Measurements from ENCODE around the gene XPNPEP2.

Gene XPNPEP2

GRCh38 chrX:129779747-129780146 lies 41.0 kb downstream of the XPNPEP2 start, which contains the start of gene SASH3:
TSS of gene SASH3 (plus strand) at chrX:129779949. CDS start at chrX:129780098, 149 bp downstream.
- no peak for DNase-seq (ENCODE audit: extremely low read depth, low read depth)
- no peak for TF ChIP-seq CTCF (IDR thresholded peaks at IDR 0.05; ENCODE audit: low read depth, low read length)

DNA sequence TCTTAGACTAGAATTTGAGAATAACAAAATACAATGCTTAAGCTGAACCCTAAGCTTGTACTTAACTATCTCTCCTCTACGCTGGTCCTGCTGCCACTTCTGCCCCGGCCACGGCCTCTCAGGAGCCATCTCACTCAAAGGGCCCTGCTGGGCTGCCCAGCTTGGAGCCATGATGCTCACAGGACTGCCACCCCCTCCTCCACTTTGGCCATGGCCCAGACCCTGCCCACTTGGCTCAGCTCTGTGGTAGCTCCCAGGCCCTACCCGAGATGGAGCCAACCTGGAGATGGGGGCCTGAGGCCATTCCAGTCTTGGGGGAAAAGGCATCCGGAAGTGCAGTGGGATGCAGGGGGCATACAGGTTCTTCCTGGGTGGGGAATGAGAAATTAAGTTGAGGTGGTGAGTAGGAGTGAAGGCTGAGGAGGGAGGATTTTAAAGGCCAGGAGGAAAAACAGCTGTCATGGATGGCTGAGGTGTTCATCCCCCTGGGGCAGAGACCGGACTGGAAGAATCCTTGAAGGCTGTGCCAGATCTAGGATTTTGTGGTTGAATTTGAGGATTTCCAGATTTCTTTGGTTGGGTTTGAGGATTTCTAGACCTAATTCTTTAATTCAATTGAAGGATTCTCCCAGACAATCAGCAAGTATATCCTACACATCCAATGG lies 41.8 kb downstream of the XPNPEP2 start:
- no peak for DNase-seq (ENCODE audit: extremely low read depth, low read depth)

GRCh38 chrX:129781134-129781672 lies 42.4 kb downstream of the XPNPEP2 start:
- DNase-seq (ENCODE audit: extremely low read depth, low read depth): no peak
- no peak for TF ChIP-seq CTCF (IDR thresholded peaks at IDR 0.05; ENCODE audit: low read depth, low read length)

More for the DNA sequence above, 41.8 kb downstream of the XPNPEP2 start:
- TF ChIP-seq CTCF (IDR thresholded peaks at IDR 0.05; ENCODE audit: low read depth, low read length): no peak

DNA sequence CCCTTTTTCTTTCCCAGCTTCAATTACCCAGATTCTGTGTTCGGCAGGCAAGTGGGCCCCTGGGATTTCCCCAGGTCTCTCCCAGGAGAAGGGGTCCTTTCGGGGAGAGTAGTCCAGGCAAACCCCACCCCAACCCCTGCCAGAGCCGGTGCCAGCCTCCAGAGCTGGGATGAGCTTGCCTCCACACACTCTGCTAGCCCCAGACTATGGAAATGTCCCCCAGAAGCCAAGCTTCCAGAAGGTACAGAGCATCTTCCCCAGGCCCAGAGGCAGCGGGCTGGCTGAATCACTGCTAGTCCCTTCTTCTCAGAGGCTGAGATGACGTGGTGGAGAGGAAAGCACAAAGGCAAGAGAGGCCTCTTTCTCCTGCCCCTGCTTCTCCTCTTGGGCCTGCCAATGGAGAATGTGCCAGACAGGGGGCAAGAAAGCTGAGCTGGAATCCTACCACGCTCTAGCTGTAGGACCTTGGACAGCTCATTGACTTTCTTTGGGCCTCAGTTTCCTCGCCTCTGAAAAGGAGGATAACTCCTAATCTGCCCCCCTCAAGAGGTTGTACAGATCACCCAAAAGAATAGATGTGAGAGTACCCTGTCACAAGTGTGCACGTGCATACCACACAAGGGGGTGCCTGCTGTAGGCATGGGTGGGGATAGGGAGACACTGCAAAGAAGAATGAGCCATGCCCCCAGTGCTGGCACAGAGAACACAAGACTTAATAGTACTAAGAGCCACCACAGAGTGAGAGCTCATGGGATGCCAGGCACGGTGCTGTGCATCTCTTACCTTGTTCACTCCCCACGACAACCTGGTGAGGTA lies 43.1 kb downstream of the XPNPEP2 start:
- no peak for TF ChIP-seq CTCF (IDR thresholded peaks at IDR 0.05; ENCODE audit: low read depth, low read length)
- no peak for DNase-seq (ENCODE audit: extremely low read depth, low read depth)

DNA sequence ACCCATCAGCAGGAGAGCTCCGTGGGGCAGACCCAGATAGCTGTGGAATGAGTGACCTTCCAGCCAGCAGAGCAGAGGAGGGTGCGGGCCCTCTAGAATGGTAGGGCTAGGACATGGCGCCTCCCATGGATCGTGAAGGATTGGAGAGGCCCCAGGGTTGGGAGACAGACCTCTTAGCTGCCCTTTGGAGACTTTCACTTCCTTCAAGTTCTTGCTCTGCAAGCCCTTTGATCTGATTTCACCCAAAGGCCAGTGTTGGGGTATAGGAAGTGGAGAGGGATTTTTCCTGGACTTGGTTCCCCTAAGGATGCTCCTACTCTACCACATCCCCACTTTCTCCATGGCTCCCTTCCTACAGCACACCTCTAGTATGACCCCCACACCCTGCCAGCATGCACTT lies 43.9 kb downstream of the XPNPEP2 start:
- DNase-seq (ENCODE audit: extremely low read depth, low read depth): no peak
- no peak for TF ChIP-seq CTCF (IDR thresholded peaks at IDR 0.05; ENCODE audit: low read depth, low read length)

- no peak for DNase-seq (ENCODE audit: extremely low read depth, low read depth)
- no peak for TF ChIP-seq CTCF (IDR thresholded peaks at IDR 0.05; ENCODE audit: low read depth, low read length)
These were observed 44.5 kb downstream of the XPNPEP2 start for GRCh38 chrX:129783291-129783713.

DNA sequence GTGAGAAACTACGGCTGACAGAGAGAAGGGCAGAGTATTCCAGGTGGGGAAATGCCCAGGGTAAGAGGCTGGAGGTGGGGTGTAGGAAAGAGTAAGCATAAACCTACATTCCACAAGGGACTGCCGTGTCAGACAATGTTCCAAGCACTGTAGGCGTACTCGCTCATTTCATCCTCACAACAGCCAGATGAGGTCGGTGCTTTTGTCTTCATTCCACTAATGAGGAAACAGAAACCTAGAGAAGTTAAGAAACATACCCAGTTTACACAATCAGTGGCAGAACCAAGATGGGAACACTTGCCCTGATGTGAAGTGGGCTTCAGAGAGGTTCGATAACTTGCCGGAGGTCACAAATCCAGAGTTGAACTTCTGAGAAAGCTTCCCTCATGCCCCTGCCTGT lies 45.6 kb downstream of the XPNPEP2 start:
- DNase-seq (ENCODE audit: extremely low read depth, low read depth): no peak
- TF ChIP-seq CTCF (IDR thresholded peaks at IDR 0.05; ENCODE audit: low read depth, low read length): no peak

Data from AG09319 (cell line).